ENCODE measurements around the gene LTBP1.

The LTBP1 gene

DNA sequence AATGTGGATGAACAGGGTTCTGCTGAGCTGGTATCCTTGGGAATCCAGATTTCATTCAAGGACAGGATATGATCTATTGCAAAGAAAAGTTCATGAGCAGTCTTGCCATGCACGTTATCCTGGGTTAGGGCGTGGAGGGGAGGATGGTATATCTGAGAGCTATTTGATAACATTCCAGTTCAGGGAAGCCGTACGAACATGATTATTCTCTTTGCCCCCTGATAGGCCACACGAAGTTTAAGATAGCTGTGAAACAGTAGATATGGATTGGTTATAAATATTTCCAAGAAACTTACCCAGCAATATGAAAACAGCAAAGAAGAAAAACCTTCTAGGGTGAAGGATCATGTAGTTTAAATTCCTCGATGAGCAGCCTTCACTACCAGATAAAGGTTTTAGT is 171.9 kb downstream of the LTBP1 start:
- no peak for DNase-seq (ENCODE audit: low spot score)

GRCh38 chr2:33121416-33121815 is 174.7 kb downstream of the LTBP1 start:
- DNase-seq (ENCODE audit: low spot score): no peak

GRCh38 chr2:33121925-33122324 is 175.2 kb downstream of the LTBP1 start:
- DNase-seq (ENCODE audit: low spot score): no peak

DNA sequence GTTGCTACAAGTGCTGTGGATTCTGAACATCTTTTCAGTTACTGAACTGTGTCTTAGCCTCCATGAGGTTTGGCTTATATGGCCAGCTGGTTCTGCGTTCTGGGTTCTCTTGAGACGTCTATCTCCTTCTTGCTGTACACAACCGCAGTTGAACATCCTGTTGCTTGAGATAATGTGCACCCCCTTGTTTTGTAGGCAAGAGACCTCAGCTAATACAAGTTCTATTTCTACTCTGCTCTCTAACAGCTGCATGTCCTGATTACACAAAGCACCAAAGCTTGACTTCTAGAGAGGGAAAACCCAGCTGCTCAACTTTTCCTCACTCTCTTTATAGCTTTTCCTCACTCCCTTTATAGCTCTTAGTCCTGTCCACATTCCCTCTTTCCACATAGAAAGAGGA is 176.0 kb downstream of the LTBP1 start:
- DNase-seq (ENCODE audit: low spot score): no peak

DNA sequence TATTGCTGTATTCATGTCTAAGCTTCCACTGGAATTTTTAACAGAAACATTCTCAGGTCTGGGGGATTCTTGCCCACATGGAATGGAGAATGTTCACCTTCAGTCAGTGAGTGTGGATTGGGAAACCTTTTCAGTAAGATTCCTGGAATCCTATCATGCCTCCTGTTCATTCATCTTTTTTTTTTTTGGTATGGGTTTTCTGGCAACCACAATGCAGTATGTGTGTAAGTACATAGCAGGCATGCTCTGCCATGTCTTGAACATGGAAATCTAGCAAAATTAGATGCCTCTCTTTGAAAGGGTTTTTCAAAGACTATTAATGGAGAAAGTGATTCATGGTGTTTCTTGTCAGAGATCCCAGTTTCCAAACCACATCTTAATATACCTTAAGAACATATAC is 176.5 kb downstream of the LTBP1 start:
- DNase-seq (ENCODE audit: low spot score): no peak

- DNase-seq (ENCODE audit: low spot score): no peak
Measured at GRCh38 chr2:33126552-33126951, 179.8 kb downstream of the LTBP1 start.

- DNase-seq (ENCODE audit: low spot score): peak; percentile 57
Measured at GRCh38 chr2:33126958-33127357, 180.2 kb downstream of the LTBP1 start.

- peak; percentile 21 for DNase-seq (ENCODE audit: low spot score)
Measured at GRCh38 chr2:33129263-33130053, 182.7 kb downstream of the LTBP1 start.

DNA sequence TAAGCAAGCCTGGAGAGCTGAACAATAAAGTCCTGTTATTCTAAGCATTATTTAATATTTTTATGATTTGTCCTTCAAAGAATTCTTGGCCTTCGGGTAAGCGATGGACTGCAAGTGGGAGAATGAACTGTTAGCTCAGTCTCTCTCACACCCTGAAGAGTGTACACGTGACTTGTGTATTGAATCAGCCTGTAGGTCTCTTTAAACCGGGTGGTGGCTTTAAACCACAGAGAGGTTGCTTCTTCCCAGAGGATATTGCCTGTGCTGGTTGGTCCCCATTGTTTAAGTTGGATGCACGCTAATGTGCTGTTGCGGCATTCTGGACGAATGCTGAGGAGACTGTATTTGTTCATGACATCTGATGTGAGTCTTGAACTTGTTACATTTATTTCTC is 183.3 kb downstream of the LTBP1 start:
- no peak for DNase-seq (ENCODE audit: low spot score)

DNA sequence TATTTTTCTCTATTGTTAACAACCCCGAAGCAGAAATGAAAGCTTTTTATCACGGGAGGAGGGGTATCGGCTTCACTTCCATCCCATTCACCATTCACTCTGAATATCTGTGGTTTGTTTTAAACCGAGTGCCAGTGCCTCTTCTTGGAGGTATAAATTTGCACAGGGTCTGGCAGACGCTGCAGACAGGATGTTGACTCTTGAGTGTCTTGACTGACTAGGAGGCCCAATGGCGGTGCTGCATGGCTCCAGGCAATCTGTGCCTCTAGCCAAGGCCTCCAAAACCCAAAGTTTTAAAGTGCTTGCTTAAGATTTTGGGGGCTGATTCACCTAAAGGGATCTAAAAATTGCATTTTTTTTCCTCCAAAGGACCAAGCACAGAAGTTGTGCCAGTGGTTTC is 183.8 kb downstream of the LTBP1 start:
- DNase-seq (ENCODE audit: low spot score): no peak

DNA sequence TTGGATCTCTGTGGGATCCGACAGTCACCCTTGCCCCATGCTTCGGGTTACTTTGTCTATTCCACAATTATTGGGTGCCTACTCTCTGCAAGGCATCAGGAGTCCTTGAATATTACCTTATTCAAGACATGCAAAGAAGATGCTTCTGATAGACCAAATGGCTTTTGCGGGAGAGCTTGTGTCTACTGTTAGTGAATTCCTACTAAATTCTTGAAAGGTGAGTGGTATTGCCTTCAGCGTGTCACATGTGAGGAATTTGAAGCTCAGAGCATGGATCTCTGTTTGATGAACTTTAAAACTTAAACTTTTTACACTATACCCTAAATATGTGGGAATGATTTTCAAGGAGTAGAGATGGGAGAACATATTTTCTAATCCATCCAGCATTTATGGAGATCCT is 184.4 kb downstream of the LTBP1 start:
- DNase-seq (ENCODE audit: low spot score): peak; percentile 24

GRCh38 chr2:33131749-33132148 is 185.0 kb downstream of the LTBP1 start:
- peak; percentile 22 for DNase-seq (ENCODE audit: low spot score)

- no peak for DNase-seq (ENCODE audit: low spot score)
Measured at GRCh38 chr2:33133454-33133952, 186.8 kb downstream of the LTBP1 start.

DNA sequence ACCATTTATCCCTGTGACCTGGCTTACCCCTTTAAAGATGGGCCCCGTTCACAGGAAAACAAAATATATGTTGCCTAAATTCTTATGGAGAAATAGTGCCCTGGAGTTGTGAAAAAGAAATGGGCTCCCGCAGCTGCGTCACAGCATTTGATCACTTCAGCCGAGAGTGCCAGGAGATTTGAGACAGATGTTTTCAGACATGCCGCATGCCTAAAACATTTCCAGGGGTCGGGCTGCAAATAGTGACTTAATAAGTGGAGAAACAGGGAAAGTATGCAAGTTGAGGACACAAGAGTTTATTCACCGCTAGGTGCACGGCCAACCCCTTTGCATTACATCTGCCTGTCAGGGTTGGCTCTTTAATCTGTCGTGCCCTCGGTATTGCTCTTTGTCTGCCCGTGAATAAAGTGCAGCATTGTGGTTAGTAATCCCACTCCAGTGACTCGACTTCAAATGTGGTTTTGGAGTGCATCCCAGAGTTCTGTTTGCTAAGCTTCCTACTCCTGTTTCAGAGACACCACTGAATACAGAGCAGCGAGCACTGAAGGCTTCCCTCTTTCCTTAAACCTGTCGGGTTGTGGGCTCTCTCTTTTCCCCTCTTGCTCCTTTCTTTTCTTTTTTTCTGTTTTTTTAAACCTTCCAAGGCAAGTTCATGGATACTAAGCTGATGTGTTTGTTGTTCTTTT is 187.5 kb downstream of the LTBP1 start:
- DNase-seq (ENCODE audit: low spot score): peak; percentile 83

- peak; percentile 17 for DNase-seq (ENCODE audit: low spot score)
Measured at GRCh38 chr2:33134791-33135560, 188.2 kb downstream of the LTBP1 start.

GRCh38 chr2:33135645-33136044 is 188.9 kb downstream of the LTBP1 start:
- DNase-seq (ENCODE audit: low spot score): peak; percentile 35

DNA sequence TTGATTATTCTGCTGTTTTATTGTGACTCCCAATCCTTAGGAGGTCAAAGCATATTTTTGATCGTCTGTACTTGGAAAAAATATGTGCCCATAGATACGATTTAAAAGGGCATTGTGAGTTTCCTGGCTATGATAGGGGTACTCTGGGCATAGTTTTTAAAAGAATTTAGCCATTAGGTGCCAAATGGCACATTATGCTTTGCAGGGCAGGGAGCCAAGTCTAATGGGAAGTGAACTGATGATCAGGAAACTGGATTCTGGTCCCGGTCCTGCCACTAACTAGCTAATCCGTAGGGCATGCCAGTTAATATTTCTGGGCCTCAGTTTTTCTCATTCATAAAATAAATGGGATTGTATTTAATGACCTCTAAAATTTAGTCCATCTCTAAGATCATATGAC is 189.3 kb downstream of the LTBP1 start:
- DNase-seq (ENCODE audit: low spot score): no peak

- no peak for DNase-seq (ENCODE audit: low spot score)
Measured at GRCh38 chr2:33136566-33136965, 189.8 kb downstream of the LTBP1 start.

GRCh38 chr2:33137331-33137730 is 190.6 kb downstream of the LTBP1 start:
- no peak for DNase-seq (ENCODE audit: low spot score)

- no peak for DNase-seq (ENCODE audit: low spot score)
Measured at GRCh38 chr2:33139949-33140348, 193.2 kb downstream of the LTBP1 start.

GRCh38 chr2:33141476-33141875 is 194.7 kb downstream of the LTBP1 start:
- no peak for DNase-seq (ENCODE audit: low spot score)

GRCh38 chr2:33142810-33143209 is 196.1 kb downstream of the LTBP1 start:
- no peak for DNase-seq (ENCODE audit: low spot score)

- no peak for DNase-seq (ENCODE audit: low spot score)
Measured at GRCh38 chr2:33144243-33144642, 197.5 kb downstream of the LTBP1 start.

Data from GM03348 (cell line).